Measurements from ENCODE around the gene NR1H3.
A peak's percentile ranks its signal among the peaks of the same experiment; 100 is the strongest.

The NR1H3 gene

DNA sequence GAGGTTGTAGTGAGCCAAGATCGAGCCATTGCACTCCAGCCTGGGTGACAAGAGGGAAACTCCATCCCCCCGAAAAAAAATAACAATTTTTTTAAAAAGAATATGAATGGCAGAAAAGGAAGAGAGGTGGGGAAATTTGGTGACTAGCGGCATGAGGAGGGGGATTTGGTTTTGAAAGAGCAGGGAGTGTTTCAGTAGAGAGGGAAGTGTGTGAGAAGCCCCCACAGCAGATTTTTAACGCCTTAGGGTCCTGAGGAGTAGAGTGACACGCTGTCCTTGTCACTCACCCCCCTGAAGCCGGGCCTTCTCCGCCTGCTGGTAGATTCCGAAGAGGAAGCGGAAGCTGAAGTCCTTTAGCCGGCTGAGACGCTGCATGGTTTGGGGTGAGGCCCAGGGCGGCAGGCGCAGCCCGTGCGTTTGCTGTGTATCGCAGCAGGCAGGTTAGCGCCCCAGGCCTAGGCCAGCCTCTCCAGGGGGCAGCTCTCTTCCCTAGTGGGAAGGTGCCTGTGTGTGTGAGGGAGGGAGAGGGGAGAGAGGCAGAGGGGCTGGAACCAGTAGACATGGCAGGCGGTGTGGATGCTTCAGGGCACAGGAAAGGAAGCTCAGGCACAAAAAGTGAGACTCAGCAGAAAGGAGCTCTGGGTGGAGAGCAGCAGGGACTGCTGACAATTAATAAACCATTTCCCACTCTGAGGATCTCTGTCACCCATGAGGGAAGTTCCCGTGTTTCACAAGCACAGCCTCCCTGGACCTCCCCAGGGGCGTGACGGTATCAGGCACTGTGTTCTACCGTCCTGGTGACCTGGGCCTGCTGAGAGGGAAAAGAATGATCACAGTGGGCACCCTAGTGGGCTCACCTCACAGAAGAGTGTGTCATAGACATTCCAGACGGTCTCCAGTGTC is 13.1 kb upstream of the NR1H3 start:
- DNase-seq = no peak

DNA sequence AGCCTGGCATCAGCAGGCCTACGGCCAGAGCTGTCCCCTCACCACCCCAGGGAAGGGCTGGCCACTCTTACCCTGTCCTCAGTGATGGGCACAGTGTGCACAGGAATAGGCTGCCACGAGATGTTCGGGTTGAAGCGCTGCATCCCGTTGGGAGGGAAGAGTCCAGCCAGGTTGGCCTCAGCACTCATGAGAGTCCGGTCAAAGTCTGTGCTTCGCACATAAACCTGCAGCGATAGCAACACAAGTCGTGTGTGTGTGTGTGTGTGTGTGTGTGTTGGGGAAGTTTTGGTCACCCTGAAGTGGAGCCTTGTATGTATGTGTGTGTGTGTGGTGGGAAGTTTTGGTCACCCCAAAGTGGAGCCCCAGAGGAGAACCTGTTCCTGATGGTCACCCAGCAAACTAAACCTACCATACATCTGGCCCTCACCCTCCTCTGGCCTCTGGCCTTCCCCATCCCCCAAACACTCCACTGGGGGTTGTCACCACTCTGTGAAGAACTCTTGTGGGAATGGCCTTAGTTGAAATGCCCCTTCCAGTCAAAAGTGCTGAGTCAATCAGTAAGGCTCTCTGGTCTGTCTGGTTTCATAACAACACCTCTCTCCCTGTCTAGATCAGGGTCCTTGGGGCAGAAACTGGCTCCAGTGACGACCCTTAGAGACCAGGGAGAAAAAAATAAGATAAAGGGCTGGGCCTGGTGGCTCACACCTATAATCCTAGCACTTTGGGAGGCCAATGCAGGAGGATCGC is 12.0 kb upstream of the NR1H3 start:
- no peak for DNase-seq

DNA sequence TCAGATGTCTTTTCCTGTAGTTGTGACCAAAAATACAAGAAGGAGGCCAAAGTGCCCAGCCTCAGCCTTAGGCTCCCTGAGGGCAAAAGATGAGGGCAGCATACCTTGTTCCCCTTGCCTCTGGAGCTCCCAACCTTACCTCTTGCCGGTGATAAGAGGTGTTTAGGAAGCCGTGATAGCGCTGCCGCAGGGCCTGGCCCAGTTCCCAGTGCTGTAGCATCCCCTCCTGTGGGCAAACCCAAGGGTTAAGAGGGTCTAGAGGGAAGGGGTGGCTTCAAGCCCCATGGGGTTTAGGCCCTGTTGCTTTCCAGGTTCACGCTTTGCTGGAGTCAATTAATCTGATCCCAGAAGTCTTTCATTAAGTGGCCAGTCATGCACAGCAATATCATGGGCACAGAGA is 10.3 kb upstream of the NR1H3 start:
- no peak for DNase-seq

DNA sequence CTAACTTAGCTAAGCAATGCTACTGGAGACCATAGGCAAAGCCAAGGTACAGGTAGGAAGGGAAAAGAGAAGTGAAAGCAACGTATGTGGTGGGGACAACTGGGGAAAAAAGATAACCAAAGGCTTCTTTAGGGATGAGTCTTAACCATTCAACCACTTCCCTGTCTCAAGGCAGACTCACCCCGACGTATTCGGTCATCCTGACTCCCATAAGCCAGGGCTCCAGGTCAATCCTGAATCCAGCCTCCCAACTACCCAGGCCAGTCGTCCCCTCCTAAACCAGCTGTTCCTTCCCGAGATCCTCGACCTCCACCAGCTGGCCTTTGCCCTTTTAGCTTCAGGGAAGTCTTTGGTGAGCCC is 9.5 kb upstream of the NR1H3 start:
- DNase-seq = no peak

DNA sequence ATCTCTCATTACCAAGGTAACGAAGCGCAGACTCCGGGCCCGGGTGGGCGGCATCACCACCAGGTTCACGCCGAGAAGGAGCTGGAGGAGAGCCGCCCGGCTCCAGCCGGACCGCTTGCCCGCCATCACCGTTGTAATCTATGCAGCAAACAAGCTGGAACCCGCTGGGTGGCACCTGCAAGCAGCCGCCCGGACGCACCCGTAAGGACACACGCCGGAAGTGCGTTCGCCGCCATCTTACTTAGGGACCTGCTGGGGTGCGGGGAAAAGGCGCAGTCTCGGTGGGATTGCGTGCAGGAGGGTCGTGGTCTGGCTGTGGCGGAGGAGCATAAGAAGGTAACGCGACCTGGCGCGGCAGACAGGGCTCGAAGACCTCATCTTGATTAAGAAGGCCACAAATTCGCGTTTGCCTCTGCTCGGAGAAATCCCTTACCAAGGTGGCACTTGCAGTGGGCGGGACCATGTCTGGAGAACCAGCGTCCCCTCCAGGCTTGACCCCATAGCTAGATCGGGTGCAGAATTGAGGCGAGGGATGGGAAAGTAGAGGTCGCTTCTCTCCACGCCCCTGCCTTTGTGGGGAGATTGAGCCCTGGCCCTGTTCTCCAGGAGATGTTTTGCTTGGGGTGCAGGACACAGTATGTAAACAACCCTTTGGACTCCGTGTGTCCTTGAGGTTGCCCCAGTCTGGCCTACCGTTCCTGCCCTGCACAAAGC is 9.0 kb upstream of the NR1H3 start, which contains the start of gene ACP2:
ACP2 (minus strand) TSS at position 151 of the 714 bp plus-strand sequence; CDS start at position 126, 25 bp downstream.
- peak; percentile 93 for DNase-seq

DNA sequence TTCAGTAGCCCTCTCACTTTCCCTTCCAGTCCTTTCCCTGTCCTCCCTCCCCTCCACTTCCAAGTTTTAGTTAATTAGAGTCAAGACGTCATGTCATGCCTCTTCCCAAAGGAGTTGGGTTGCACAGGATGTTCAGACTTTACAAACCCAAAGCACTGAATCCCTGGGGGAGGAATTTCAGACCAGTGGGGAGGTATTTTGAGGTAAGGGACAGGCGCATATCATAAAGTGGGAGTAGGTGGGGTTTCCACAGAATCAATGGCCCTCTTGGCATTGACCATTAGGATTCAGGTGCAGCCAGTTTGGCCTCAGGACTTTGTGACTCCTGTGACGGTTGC is 8.4 kb upstream of the NR1H3 start:
- no peak for DNase-seq

DNA sequence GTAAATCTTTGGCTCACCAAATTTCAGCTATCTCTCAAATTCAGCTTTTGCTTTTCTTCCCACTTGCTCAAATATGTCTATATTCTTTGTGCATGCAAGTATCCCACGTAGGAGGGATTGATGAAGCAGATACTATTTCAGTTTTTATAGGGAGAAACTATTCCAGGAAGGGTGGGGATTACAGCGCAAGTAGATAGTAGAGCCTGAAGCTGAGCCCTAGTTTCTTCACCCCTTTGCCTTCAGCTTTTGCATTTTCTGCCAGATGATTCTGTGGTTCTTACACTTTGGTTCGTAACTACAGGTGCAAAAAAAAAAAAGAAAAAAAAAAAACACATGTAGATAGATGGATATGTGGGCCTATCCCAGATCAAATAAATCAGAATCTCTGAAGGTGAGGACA is 6.0 kb upstream of the NR1H3 start:
- DNase-seq = no peak

DNA sequence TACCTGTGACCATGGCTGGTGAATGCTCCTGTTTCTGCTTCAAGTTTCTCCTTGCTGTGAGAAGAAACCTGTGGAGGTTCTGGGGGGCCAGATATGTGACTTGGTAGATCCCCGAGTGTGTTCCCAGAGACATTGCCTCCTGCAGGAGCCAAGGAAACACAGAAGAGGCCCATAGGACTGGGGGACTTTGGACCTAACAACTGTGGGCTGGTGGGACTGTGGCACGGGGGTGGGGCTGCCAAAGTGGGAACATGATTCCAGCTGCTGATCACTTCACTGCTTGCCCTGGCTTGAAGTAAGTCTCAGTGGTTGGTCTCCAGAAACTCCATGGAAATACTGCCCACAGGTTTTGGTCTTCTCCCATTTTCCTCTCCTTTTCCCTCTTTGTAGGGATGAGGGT is 4.1 kb upstream of the NR1H3 start:
- no peak for DNase-seq

DNA sequence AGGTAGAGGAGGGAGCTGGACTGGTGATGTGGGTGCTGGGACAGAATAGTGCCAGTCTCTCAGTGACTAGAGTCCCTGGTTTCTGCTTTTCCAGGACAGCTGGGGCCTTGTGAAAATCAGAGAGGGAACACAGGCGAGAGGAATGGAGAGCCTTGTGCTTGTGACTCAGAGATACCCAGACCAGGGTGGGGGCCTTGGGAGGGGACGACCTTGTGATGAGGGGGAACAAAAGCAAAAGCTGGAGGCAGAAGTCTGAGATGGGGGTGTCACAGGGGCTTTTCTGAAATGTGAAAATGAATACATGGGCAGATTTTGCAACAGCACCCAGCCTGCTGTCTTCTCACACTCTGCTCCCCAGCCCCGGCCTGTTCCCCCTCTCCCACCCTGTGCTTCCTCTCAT is 3.4 kb upstream of the NR1H3 start:
- DNase-seq = no peak

DNA sequence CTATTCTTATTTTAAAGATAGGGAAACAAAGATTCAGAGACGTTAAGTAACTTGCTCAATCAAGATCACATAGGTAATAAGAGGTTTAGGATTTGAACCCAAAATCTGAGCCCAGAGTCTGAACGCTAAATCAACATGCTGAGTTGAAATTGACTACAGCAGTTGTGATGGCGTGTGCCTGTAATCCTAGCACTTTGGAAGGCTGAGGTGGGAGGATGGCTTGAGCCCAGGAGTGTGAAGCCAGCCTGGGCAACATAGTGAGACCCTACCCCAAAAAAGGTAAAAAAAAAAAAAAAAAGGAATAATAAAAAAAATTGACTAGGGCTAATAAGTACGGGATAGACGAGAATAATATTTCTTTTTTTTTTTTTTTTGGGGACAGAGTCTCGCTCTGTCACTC is 1.4 kb upstream of the NR1H3 start:
- no peak for DNase-seq

DNA sequence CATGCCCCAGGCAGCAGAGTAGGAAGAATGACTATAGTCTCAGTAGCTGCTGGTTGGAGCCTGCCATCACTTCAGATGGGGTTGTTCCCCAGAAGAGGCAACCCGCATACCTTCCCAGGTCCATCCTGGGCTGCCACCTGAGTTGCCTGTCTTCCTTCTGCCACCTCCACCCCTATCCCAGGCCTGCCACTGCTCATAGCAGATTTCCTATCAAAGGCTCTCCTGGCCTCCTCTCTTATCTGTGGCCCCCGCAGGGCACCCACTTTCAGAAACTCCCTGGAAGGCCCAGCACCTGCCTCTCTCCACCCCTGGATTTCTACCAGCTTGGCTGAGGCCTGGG is 649 bp upstream of the NR1H3 start:
- no peak for DNase-seq

DNA sequence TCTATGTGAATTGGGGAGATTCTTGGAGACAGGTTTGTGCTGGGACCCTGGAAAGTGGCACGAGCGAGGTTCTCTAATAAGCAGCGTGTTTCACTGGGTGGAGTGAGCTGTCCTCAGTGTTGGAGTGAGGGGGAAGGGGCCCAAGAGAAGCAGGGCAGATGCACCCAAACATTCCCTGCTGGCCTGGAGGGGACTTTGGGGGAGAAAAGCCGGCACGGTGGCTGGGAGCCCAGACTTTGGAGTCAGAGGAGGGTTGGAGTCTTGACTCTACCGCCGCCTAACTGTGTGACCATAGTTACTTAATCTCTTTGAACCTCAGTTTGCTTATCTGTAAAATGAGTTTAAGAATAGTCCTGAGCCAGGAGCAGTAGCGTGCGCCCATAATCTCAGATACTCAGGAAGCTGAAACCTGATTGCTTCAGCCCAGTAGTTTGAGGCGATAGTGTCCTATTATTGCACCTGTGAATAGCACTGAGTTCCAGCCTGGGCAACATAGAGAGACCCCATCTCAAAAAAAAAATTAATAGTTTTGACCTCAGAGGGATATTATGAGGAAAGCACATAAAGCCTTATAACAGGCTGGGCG is 614 bp downstream of the NR1H3 start:
- no peak for DNase-seq

DNA sequence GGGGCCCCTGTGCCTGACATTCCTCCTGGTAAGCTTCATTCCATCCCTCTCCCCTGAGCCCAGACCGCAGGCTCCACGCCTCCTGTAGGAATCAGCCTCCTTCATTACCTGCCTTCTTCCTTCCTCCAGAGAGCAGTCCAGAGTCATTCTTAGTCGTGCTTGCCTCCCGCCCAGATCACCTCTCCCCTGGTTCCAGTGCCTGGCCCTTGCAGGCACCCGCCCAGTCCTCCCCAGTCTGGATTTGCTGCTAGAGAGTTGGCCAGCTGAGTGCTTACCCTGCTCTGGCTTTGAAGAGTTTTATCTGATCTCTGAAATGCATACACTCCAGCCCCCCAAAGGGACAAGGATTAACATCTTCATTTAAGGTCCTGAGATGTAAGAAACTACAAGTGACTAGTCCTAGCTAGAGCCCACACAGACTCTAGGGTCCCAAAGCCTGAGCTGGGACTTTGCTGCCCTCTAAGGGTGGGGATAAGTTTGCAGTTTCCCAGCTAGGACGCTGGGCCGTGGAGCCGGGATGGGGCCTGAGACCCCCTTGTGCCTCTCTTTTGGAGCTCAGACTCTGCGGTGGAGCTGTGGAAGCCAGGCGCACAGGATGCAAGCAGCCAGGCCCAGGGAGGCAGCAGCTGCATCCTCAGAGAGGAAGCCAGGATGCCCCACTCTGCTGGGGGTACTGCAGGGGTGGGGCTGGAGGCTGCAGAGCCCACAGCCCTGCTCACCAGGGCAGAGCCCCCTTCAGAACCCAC is 1.6 kb downstream of the NR1H3 start:
- DNase-seq = peak; percentile 44

DNA sequence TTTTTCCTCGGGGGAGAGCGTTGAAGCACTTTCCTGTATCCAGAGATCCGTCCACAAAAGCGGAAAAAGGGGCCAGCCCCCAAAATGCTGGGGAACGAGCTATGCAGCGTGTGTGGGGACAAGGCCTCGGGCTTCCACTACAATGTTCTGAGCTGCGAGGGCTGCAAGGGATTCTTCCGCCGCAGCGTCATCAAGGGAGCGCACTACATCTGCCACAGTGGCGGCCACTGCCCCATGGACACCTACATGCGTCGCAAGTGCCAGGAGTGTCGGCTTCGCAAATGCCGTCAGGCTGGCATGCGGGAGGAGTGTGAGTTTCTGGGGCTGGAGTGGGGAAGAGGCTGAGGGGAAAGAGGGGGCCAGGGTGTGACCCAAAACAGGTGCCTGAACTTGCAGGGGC is 2.6 kb downstream of the NR1H3 start:
- no peak for DNase-seq

DNA sequence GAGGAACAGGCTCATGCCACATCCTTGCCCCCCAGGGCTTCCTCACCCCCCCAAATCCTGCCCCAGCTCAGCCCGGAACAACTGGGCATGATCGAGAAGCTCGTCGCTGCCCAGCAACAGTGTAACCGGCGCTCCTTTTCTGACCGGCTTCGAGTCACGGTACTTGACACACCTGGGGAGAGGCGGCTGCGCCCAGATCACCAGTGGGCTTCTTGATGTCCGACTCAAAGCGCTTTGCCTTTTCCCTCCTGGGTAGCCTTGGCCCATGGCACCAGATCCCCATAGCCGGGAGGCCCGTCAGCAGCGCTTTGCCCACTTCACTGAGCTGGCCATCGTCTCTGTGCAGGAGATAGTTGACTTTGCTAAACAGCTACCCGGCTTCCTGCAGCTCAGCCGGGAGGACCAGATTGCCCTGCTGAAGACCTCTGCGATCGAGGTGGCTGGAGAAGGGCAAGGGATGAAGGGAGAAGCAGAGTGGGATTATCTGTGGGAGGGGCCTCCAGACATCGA is 3.5 kb downstream of the NR1H3 start:
- no peak for DNase-seq

DNA sequence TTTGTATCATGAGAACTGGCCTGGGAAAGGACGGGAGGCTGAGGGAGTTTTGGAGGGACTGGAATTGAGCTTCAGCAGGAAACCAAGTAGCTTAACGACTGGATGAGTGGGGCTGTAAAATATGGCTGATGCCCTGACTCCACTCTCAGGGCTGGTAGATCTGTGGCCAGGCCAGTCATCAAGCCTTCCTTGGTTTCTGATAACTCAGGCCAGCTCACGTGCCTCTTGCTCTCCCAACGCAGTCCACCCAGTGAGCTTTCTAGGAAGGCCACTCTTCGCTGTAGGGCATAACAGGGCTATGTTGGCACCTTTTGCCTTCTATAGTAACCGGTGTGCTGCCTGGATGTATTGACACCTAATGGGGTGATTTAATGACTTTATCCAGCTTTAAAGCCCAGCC is 6.3 kb downstream of the NR1H3 start:
- DNase-seq = no peak

DNA sequence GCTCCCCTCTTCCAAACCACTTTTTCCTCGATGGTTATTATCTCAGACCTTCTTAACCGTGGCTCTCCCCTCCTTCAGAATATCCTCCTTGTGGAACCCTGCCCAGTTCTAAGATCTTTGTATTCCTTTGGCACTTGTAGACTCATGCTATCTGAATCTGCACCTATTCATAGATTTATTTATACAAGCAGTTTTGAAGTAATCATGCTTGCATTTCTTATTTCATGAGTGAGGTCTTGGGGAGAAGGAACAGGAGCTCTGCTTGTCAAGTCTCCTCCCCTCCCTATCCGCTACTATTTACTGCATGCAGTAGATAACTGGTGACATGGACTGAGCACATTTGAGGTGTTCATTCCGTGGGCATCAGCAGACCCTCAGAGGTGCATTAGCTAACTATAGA is 6.7 kb downstream of the NR1H3 start:
- DNase-seq = no peak

DNA sequence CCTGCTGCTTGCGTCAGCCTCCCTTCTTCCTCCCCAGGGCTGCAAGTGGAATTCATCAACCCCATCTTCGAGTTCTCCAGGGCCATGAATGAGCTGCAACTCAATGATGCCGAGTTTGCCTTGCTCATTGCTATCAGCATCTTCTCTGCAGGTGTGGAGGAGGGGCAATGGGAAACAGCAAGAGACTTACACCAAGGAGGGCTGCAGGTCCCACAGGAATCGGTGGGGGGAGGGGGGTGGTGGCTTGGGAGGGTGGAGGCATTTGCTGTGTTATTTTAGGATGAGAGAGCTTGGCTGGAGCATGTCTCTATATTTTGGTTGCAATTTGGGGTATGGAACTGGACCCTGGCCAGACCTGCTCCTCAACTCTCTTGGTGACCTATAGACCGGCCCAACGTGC is 10.1 kb downstream of the NR1H3 start:
- DNase-seq = no peak

DNA sequence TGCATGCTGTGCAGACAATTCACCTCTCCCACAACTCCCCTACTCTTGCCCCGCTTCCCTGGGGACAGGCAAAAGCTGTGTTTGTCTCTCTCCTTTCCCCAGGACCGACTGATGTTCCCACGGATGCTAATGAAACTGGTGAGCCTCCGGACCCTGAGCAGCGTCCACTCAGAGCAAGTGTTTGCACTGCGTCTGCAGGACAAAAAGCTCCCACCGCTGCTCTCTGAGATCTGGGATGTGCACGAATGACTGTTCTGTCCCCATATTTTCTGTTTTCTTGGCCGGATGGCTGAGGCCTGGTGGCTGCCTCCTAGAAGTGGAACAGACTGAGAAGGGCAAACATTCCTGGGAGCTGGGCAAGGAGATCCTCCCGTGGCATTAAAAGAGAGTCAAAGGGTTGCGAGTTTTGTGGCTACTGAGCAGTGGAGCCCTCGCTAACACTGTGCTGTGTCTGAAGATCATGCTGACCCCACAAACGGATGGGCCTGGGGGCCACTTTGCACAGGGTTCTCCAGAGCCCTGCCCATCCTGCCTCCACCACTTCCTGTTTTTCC is 10.7 kb downstream of the NR1H3 start:
- peak; percentile 58 for DNase-seq

DNA sequence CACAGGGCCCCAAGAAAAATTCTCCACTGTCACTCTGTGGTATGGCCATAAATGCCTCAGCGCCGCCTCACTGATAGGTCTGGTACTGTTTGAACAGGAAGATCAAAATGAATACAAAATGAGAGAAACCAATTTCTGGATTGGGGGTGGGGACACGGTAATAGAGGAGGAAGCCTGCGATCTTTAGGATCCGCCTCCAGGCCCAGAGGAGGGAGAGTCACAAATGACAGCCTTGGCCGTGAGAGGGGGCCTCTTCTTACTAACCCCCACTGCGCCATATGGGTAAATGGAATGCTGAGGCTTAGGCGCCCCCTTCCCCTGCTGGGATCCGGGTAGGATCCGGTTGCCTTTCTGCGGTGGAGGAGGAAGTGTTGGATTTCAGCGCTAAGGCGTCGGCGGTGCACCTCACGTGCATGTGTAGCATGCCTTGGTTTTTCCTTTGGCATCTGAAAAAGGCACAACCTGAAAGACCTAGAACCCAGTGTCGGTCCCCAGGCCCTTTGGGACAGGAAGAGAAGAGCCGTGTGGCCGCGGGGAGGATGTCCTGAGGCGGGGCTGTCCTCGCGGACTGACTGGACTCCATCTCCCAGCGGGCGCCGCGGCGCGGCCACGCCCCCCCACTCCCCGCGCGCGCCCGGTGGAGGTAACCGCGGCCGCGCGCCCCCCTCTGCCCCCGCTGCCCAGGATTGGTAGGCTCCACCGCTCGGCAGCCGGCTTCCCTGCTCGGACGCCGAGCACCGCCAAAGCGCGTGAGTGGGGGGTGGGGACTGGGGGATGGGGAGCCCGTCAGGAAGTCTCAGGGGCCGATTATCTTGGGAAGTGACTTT is 11.4 kb downstream of the NR1H3 start:
- peak; percentile 92 for DNase-seq

DNA sequence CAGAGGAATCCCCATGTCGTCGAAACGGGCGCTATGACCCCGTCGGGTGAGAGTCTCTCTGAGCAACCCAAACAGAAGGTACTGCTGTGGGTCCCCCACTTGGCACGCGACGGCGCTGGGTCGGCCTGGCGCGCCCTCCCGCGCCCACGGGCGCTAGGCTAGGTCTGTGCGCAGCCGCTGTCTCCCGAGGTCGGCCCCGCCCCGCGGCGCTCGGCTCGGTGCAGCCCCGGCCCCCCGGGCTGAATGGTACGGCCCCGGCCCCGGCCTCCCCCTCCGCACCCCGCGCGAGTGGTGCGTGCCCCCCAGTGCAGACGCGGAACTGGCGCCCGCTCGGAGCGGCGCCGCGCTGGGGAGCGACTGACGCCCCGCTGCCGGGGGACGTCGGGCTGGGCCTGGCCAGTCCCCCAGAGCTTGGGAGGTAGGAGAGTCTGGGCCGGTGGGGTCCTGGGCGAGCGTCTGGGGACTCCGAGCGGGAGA is 12.1 kb downstream of the NR1H3 start, which contains the start of gene MADD:
MADD (plus strand) TSS at position 305 of the 477 bp plus-strand sequence.
- peak; percentile 92 for DNase-seq

Measured in DMS53 (cell line).